HG03135 (cell line): ENCODE measurements around the gene ELMOD1.
A peak's percentile ranks its signal among the peaks of the same experiment; 100 is the strongest.

ENCODE experiments used
- ATAC-seq: cut with Tn5 transposase; IDR thresholded peaks from one replicate; pipeline ENCODE4 v1.9.1; 2021; ENCODE audit warnings: mild to moderate bottlenecking, moderate library complexity; ENCODE audit not compliant: unreplicated experiment

ELMOD1 gene

GRCh38 chr11:107583629-107584195 lies 7.2 kb upstream of the ELMOD1 start:
- no peak for ATAC-seq

DNA sequence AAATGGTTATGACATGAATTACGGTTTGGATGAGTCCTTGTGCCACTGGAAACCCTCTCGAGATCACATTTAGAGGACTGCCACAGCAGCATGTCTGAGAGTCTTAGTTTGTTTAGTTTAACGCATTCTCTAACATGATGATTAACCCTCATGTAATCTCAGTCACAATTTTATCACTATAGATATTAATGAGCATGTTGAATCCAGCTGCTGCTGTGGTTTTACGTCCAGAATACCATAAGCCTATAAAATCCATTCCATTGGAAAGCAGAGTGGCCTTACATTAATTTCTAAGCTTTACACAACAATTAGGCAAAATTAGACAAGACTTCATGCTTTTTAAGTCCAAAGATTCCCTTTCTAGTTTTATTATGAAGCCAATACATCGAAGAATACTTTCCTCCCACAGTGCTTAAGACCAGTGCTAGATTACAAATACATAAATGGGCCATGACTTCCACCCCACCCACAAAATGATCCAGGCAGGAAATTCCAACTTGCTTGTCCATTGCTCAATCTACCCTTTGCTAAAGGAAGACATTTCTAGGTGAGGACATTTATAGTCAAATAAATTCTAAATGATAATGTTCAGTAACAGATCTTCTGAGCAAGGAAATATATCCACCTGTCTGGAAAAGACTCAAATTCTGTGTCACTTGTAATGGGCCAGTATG lies 3.5 kb upstream of the ELMOD1 start:
- no peak for ATAC-seq

DNA sequence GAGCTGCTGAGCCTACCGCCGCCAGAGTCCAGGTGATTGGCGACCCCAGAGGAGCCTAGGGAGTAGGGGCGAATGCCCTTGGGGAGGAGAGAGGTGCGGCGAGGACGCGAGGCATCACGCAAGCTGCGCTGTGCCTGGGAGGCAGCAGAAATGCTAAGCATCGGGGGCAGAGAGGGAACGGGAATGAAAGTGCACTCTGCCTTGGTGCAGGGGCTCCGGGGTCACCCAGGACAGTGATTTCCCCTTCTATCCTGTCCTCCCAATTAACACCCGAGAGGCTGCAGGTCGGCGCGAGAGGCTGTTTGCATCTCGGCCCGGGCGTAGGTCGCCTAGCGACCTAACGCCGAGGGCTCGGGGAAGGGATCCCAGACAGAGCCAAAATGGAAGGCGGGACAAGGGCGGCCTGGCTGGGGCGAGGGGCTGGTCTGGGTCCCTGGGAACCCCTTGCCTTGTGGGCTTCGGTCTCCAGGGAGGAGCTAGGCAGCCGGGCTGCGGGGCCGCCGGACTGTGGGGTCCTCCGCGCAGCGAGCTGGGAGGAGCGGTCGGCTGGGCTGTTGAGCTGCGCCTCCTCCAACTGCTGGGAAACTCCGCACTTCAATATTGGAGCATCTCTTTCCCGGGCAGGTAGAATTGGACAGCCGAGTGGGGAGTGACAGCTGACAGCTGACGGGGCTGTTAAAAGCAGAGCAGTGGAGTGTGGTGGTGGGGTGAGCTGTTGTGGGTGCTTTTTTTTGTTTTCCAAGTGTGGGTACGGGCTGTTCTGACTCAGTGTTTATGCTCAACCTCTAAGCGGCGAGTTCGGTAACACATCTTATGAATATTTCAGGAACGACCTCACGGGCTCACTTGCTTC lies 657 bp downstream of the ELMOD1 start:
- ATAC-seq = peak; percentile 25

DNA sequence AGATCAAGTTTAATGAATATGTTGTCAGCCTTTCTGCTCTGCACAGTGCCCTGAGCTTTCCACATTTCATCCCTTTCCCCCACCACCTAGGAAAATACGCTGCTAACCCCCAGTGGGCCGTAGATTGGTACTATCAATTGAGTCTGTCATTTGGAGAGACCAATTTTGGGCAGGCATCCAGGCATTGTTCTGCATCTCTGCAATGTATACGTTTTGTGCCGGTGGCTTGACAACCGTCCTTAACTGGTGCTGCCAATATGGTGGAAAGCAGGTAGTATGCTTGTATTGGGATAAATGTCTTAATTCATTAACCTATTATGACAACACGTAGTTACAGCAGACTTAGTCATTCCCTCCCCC lies 1.3 kb downstream of the ELMOD1 start:
- no peak for ATAC-seq

- ATAC-seq = no peak
Measured at GRCh38 chr11:107592813-107593212, 1.9 kb downstream of the ELMOD1 start.

DNA sequence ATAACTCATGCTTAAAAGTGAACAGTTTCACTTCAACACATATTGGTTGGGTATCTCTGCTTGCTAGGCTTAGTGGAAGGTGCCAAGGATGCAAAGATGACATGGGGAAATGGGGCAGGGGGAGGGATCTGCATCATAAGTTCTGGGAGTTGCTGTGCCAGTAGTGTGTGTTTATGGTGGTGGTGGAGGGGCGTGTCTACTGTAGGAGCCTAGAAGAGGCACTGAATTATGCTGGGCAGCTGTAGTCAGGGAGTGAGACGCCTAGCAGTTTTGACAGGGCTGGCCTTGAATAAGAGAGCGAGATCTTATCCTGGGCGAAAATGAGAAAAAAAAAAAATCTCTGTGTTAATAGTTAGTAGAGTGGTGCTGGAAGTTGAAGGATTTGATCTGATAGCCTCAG lies 3.0 kb downstream of the ELMOD1 start:
- no peak for ATAC-seq

DNA sequence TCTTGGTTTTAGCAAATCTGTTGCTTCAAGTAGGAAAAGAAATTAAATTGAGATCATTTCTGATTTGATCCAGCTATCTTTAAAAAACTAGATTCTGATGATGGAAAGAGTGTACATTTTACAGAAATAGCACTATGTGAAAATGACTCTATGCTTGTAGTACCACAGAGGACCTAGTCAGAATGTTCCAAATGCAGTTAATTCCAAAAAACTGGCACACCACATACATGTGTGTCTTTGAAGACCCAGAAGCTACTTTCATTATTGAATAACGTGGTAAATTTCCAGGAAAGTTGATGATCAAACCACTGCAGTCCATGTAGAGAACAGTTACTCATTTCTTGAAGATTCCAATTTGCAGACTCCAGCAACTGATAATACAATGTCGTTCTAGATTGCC lies 3.8 kb downstream of the ELMOD1 start:
- ATAC-seq = no peak

DNA sequence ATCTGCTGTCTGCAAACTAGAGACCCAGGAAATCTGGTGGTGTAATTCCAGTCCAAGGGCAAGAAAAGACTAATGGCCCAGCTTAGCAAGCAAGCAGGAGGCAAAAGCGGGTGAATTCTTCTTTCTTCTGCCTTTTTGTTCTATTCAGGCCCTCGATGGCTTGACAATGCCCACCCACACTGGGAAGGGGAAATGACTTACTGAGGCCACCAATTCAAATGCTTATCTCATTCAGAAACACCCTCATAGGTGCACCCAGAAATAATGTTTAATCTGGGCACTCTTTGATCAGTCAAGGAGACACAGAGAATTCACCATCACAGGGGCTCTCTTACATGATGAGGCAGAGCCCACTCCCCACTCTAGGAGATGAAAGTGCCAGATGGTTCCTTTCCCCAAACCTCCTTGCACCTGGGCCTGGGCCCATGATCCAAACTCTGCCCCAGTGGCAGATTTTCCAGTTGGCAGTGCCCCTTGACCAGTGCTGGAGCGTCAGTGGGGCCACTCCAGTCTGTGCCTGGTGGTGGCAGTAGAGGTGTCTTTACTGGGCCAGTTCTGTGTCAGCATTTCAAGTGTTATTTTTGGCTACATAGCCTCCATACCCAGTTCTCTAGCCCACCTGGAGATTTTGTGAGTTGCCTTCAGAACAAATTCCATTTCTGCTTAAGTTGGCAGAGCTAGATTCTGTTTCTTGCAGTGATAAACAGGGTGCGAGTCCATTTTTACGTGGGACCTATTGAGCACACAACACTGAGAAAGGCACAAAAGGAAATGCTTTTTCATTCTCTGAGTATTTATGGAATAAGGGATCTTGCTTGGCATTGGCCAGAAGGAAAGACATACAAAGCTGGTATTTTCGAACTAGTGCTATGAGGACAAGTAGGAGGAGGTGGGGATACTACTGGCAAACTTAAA lies 7.5 kb downstream of the ELMOD1 start:
- peak; percentile 57 for ATAC-seq

- no peak for ATAC-seq
Measured at GRCh38 chr11:107605061-107606006, 14.4 kb downstream of the ELMOD1 start.

DNA sequence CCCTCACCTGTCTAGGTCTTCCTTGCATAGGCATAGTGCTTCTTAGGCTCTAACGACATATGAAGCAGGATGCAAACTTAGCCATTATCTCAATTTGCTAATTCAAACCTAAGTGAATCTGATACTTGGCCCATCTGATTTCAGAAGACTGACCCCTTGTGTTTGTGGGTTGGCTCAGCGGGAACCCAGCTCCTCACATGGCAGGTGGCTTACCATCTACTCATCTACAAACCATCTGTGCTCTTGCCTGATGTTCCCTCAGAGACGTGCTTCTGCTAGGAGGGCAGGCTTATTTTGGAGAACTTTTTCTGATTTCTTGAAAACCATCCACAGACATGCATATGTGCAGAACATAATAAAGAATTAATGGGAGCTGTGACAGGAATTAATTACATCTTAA lies 15.2 kb downstream of the ELMOD1 start:
- ATAC-seq = no peak

- no peak for ATAC-seq
Measured at GRCh38 chr11:107608809-107609208, 17.9 kb downstream of the ELMOD1 start.

GRCh38 chr11:107609400-107610218 lies 18.7 kb downstream of the ELMOD1 start:
- no peak for ATAC-seq

GRCh38 chr11:107612445-107612844 lies 21.5 kb downstream of the ELMOD1 start:
- ATAC-seq = no peak

DNA sequence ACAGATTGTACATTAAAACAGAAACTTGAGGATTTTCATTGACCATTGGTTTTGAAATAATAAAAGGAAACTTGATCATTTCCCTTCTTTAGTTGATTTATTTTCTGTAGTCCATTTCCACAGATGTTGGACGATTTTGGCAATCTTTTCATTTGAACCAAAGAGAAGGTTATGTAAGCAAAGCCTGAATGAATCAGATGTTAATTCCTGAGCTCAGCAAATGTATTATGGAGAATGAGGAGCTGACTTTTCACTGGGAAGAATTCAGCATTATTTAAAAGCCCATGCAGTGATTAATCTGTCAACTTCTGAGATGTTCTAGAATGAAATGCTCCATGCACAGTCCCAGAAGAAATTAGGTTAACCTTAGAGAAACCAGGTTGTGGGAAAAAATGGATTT lies 29.0 kb downstream of the ELMOD1 start:
- ATAC-seq = no peak

- ATAC-seq = no peak
Measured at GRCh38 chr11:107621081-107621480, 30.1 kb downstream of the ELMOD1 start.

DNA sequence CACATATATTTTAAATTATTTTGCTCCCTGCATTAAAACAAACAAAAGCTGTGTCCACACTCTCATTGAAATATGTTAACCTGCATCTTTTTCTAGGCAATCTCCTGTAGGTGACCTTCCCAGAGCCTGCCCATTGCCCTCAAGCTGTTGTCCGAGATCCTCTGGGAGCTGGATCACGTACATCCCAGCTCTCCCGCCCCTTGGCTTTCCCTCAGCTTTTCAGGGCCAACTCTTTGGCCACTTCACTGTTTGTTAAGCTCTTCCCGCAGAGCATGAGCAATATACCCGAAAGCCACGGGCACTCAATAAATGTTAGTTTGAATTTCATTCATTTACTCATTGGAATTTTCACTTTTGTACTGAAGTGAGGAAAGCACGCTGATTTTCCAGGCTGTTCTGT lies 32.2 kb downstream of the ELMOD1 start:
- ATAC-seq = no peak

DNA sequence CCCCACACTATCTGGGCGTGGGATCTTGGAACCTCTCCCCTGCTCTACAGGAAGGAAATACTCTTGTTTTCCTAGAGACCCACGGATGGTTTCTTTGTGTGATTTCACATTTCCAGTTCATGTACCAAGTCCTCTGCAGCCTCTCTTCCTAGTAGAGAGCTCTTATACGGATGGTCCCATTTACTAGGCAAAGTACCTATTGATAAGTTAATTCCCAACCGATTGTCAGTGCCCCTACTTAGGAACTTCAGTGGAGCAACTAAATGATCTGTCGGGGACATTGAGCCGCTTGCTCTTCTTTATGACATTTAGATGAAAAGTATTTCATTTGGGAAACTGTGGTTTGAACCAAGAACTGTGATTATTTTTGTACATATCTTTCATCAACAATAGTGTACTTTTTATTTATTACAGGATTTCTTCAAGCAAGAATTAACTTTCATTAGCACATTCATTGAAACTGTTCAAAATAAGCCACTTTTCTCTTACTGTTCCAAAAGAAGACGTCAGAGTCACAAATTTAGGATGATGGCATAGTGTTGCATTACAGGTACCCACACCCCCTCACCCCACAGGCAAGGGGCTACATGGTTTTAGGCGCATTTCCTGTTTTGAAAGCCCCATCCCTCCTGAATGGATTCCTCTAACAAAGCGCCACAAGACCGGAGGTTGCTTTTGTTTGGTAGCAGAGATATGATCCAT lies 34.2 kb downstream of the ELMOD1 start:
- no peak for ATAC-seq

GRCh38 chr11:107625685-107625989 lies 34.7 kb downstream of the ELMOD1 start:
- ATAC-seq = no peak

- no peak for ATAC-seq
Measured at GRCh38 chr11:107631043-107631442, 40.1 kb downstream of the ELMOD1 start.
